ACC112 (cell line): ENCODE measurements around the gene FAM83D.

Source experiments
- H2AFZ ChIP-seq: fragments of 200-600 bp; sonication (generic); one replicate; pipeline ENCODE4 v1.6.0; 2017; ENCODE audit warnings: antibody characterized with exemption, low read length; ENCODE audit not compliant: unreplicated experiment
- H3K27ac ChIP-seq: fragments of 200-600 bp; sonication (generic); 2 replicates; pipeline ENCODE4 v1.5.1; 2014; ENCODE audit warnings: low read depth, mild to moderate bottlenecking, antibody characterized with exemption, low read length, moderate library complexity
- H3K27me3 ChIP-seq: fragments of 200-600 bp; sonication (generic); 2 replicates; pipeline ENCODE4 v1.6.1; 2014; ENCODE audit warnings: mild to moderate bottlenecking, antibody characterized with exemption, low read length, moderate library complexity, mixed read lengths; ENCODE audit not compliant: insufficient read depth
- H3K36me3 ChIP-seq: fragments of 200-600 bp; sonication (generic); 2 replicates; pipeline ENCODE4 v1.6.1; 2016; ENCODE audit warnings: mild to moderate bottlenecking, antibody characterized with exemption, low read length, moderate library complexity, mixed read lengths; ENCODE audit not compliant: insufficient read depth
- H3K4me1 ChIP-seq: fragments of 200-600 bp; sonication (generic); one replicate; pipeline ENCODE4 v1.6.1; 2016; ENCODE audit warnings: low read length, mixed read lengths; ENCODE audit not compliant: insufficient read depth, unreplicated experiment, control insufficient read depth
- H3K4me3 ChIP-seq: fragments of 200-600 bp; sonication (generic); 2 replicates; pipeline ENCODE4 v1.5.1; 2014; ENCODE audit warnings: mild to moderate bottlenecking, low read depth, low read length
- H3K79me2 ChIP-seq: fragments of 200-600 bp; sonication (generic); one replicate; pipeline ENCODE4 v1.6.0; 2016; ENCODE audit warnings: low read length; ENCODE audit not compliant: control insufficient read depth, unreplicated experiment, insufficient read depth

Gene FAM83D

DNA sequence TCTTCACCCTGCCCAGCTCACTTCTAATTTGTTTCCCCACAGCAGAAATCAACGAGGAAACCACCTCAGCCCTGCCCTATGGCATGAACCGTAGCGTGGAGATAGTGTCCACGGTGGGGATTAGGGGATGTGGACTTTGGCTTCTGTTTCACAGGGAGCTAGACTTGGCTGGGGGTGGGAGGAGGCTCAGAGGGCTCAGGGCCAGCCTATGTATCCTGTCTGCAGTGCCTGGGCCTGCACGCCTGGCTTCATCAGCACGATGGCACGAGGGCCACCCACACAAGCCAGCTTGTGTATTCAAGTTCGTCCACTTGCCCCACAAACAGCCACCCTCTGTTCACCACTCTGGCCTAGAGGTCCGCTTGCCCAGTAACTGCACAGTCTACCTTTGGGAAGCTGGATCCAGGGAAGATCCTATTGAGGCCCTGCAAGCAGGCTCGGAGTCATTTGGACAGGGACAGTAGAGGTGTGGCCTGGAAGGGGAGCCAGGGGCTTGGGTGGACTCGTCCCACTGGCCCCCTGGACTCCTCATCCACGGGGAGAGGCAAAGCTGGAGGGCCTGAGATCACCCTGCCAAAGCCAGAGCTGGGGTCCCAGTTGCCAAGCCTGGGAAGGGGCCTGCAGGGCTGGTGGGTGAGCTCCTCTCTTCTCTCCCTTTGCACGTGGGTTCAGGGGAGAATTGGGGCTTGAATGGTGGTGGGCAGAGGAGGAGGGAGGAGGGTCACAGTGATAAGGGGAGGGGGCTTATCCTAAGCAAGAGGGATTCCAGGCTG lies 38.0 kb upstream of the FAM83D start:
- peaks cover 29% of the 10 kb centered on the region for H3K27me3 ChIP-seq
- no peak overlapping the region for H3K4me3 ChIP-seq
- no peak overlapping the region for H2AFZ ChIP-seq
- H3K36me3 ChIP-seq = no peaks in the 10 kb centered on the region
- no peaks in the 10 kb centered on the region for H3K79me2 ChIP-seq
- H3K27ac ChIP-seq = no peak overlapping the region
- H3K4me1 ChIP-seq = peaks cover 1% of the 10 kb centered on the region

- Histone ChIP-seq H3K27me3 (peaks cover 33% of the 10 kb centered on the region), H3K4me1 (no peaks in the 10 kb centered on the region), H2AFZ (no peak overlapping the region), H3K79me2 (no peaks in the 10 kb centered on the region), H3K4me3 (no peak overlapping the region), H3K27ac (no peak overlapping the region), H3K36me3 (no peaks in the 10 kb centered on the region)
These were observed 37.2 kb upstream of the FAM83D start for GRCh38 chr20:38889050-38889449.

GRCh38 chr20:38889792-38890496 lies 36.3 kb upstream of the FAM83D start:
- Histone ChIP-seq H3K4me1 (no peaks in the 10 kb centered on the region), H3K4me3 (no peak overlapping the region), H3K79me2 (no peaks in the 10 kb centered on the region), H2AFZ (no peak overlapping the region), H3K27ac (no peak overlapping the region), H3K27me3 (peaks cover 41% of the 10 kb centered on the region), H3K36me3 (no peaks in the 10 kb centered on the region)

DNA sequence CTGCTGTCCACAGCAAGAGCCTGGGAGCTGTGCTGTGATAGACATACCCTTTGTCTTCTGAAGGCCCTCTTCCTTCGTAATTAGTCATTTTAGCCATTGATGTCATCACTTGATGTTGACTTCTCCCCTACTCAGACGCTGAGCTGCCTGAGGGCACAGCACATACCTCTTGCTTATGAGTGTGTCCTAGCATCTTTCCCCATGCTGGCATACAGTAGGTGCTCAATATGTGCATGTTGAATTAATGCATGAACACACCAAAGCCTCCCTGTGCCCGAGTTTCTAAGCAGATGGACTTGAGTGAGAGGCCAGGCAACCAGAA lies 35.8 kb upstream of the FAM83D start:
- H3K4me3 ChIP-seq = no peak overlapping the region
- H3K27ac ChIP-seq = no peak overlapping the region
- H3K36me3 ChIP-seq = no peaks in the 10 kb centered on the region
- no peak overlapping the region for H2AFZ ChIP-seq
- H3K4me1 ChIP-seq = no peaks in the 10 kb centered on the region
- H3K27me3 ChIP-seq = peaks cover 44% of the 10 kb centered on the region
- H3K79me2 ChIP-seq = no peaks in the 10 kb centered on the region

- Histone ChIP-seq H2AFZ (no peak overlapping the region), H3K4me3 (no peak overlapping the region), H3K27me3 (peaks cover 56% of the 10 kb centered on the region), H3K4me1 (no peaks in the 10 kb centered on the region), H3K27ac (no peak overlapping the region), H3K36me3 (no peaks in the 10 kb centered on the region), H3K79me2 (no peaks in the 10 kb centered on the region)
These were observed 33.9 kb upstream of the FAM83D start for GRCh38 chr20:38892091-38892981.

DNA sequence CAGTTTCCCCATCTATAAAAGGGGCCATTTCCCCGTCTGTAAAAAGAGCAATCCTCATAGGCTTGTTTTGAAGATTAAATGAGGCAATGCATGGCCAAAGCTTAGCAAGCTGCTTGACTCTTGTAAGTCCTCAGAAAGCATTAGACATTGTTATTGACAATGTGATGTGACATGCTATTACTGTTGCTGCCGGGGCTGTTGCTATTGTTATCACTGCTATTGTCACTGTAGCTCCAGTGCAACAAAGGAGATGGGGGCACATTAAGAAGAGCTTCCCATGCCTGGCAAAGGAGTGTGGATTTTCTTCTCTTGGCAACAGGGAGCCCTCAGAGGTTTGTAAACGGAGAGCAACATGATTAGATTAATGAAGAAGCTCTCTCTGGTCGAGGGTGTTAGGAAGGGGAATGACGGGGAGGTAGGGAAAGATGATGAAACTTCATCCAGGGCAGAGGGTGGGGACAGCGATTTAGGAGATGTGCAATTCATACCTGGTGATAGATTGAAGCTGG lies 33.1 kb upstream of the FAM83D start:
- Histone ChIP-seq H2AFZ (no peak overlapping the region), H3K36me3 (no peaks in the 10 kb centered on the region), H3K4me3 (no peak overlapping the region), H3K27me3 (peaks cover 64% of the 10 kb centered on the region), H3K27ac (no peak overlapping the region), H3K4me1 (no peaks in the 10 kb centered on the region), H3K79me2 (no peaks in the 10 kb centered on the region)

DNA sequence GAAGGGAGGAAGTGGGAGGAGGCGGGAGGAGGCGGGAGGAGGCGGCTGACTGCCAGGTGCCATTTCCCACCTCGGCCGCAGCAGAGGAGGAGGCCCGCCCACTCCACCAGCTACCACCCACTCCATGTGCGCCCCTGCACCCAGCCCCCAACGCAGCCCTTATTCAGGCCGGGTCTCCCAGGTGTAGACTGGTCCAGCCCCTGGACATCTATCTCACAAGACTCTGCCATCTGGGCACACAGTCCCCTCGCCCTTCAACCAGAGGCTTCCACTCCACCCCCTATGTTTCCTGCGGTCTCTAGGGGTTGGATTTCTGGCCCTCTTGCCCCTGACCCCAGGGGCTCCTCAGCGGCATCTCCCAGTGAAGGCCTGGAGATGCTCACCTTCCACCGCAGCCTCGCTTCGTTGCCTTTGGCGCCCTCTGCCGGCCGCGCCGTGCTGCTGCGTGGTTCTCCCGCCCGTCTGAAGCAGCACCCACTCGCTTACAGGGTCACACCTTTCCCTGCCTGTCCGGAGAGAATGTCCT lies 32.6 kb upstream of the FAM83D start:
- Histone ChIP-seq H3K4me3 (no peak overlapping the region), H3K27ac (no peak overlapping the region), H3K79me2 (no peaks in the 10 kb centered on the region), H3K36me3 (no peaks in the 10 kb centered on the region), H3K27me3 (peaks cover 68% of the 10 kb centered on the region), H3K4me1 (no peaks in the 10 kb centered on the region), H2AFZ (no peak overlapping the region)

- H3K27me3 ChIP-seq = peaks cover 71% of the 10 kb centered on the region
- H3K79me2 ChIP-seq = no peaks in the 10 kb centered on the region
- no peak overlapping the region for H3K27ac ChIP-seq
- no peak overlapping the region for H2AFZ ChIP-seq
- H3K4me3 ChIP-seq = no peak overlapping the region
- H3K36me3 ChIP-seq = no peaks in the 10 kb centered on the region
- H3K4me1 ChIP-seq = no peaks in the 10 kb centered on the region
These were observed 31.9 kb upstream of the FAM83D start for GRCh38 chr20:38894091-38894847.

GRCh38 chr20:38895098-38895949 lies 30.9 kb upstream of the FAM83D start:
- no peak overlapping the region for H3K27ac ChIP-seq
- H2AFZ ChIP-seq = no peak overlapping the region
- H3K79me2 ChIP-seq = no peaks in the 10 kb centered on the region

More at GRCh38 chr20:38895098-38895949, 30.9 kb upstream of the FAM83D start:
- peaks cover 79% of the 10 kb centered on the region for H3K27me3 ChIP-seq
- H3K4me1 ChIP-seq = no peaks in the 10 kb centered on the region
- no peaks in the 10 kb centered on the region for H3K36me3 ChIP-seq
- H3K4me3 ChIP-seq = no peak overlapping the region
